HG02885 (cell line): ENCODE data around the gene PTCSC3.

Experiments
- ATAC-seq: cut with Tn5 transposase; IDR thresholded peaks from one replicate; pipeline ENCODE4 v1.9.1; 2021; ENCODE audit warnings: mild to moderate bottlenecking; ENCODE audit not compliant: unreplicated experiment, poor library complexity

Gene PTCSC3

DNA sequence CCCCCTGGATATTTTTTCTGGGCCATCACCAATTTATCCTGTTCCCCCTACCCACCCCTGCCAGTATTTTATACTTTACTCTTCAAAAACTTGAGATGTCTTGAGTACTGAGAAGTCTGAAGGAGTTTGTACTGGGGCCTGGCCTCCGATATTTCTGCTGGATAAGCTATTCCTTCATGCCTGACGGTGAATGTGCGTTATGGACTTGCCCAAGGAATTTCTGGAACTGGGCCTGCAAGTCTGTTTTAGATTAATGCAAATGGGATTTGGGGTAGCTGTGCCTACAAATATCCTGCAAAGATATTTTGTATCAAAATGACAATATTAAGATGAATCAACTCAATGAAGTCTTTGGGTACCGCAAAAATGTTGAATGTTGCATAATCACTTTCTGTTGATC, at the start of gene PTCSC3:
Gene PTCSC3 (minus strand): TSS at position 199 of the 400 bp plus-strand sequence.
- ATAC-seq = no peak

DNA sequence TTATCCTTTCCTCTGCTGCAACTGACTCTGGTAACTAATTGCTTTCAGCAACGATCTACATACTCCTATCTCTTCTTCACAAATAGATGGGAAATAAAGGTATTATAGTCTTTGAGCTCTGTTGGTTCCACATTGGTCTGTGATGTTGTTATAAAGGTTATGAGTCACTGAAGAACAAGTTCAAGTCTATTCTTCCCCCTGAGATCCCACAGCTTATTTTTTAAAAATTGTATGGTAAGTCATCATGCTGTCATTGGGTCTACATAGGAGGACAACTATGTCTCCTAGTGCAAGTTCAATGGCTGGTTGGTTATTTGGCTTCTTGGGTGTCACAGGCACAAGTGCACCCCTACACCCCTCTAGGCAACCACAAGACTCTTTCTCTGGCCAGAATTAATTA, 49.6 kb upstream of the PTCSC3 start:
- no peak for ATAC-seq

DNA sequence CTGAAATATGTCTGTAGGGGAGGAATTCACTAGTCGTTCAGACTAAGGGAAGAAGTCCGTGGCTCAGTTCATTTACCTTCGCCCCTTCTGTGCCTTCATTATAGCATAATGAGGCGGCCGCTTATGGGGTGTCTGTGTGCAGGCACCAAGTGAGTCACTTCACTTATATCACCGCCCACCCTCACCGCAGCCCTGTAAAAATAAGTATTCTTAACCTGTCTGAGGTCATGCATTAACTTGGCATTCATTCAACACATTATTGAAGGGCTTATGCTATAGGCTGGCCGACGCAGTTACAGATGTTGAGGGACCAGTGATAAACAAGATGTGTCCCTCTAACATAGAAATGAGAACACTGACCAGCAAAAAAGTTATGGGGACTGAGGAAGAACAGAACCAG, 47.7 kb upstream of the PTCSC3 start:
- ATAC-seq = no peak

DNA sequence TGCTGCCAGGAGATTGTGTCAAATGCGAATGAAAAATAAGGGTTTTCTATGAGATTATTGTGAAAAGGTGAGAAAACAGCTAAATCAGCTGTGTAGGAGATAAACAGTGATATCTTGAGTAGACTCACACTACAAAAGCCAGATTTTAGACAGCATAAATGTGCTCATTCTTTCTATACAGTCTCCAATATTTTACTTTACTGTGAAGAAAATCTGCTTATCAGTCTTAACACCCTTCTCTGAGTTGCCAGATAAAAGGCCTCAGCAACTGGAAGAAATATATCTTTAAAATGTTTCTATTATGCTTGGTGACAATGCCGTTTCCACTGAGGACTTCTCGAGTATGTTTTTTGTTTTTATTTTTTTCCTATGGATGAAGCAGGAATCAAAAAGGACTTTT, 47.0 kb upstream of the PTCSC3 start:
- no peak for ATAC-seq

DNA sequence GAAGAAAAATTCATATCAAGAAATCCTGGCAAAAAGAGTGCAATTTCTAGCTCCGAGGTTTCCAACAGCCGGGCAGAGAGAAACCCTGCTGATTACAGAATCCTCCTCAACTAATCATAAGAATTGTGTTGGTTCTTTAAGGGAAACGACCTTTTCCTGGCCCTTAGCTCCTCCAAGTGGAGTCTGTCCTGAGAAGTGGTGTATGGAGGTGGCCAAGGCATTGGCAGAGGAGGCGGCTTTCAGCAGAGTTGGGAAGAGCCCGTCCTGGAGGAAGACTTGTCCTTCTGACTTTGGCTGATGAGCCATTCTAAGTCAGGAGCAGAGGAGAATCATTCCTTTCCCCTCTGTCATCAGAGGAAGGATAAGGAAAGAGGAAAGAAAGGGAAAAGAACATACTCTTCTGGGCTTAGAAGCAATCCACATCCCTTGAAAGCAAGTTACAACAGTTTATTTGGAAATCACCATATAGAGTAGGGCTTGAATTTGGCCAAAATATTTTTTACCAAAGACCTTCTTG, 46.5 kb upstream of the PTCSC3 start:
- no peak for ATAC-seq

DNA sequence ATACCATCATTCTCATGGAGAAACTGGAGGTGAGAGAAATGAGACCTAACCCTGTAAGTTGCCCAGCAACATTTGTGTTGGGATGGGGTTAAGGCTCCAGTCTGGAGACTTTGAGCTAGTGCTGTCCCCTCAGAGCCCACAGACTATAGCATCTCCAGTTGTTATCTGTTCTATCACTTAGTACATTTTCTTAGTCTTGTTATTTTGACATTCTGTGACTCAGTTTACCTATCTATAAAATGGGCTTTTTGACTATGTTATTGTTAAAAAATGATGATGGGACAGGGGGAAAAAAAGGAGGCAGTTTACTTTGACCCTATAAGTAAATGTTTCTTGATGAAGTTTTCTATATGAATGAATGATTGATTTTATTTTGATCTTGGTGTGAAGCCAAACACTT, 45.8 kb upstream of the PTCSC3 start:
- no peak for ATAC-seq

DNA sequence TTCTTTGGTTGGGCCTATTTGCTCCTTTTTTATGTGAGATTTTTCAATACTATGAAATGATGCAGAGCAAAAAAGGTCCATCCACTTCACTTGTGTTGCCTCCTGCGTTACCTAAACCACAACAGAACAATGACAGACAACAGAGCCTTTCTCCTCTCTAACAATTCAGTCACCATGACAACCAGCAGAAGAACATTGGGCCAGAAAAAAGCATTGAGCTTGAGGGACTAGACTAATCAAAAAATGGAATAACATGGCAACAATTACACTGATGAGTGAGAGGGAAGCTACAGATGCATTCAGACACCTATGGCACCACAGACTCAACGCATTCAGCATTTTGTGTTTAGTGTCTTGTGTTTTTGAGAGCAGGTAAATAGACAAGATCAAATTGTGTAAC, 44.6 kb upstream of the PTCSC3 start:
- no peak for ATAC-seq

DNA sequence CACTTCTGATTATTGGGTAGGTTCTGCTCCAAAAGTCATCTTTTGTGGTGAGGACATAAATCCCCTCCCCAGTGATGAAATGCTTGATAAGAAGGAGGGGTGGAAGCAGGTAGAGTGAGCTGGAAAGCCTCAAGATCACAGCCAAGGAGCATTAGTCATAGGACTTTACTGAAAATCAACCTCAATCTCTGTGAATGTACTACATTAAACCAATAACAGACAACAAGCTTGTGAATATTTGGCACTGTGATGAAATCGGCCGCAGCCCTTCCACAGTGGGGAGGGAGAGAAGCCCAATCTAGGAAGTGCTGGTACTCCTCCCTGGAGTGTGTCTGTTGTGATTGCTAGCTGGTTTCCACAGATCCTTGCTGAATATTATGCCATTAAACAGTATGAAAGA, 41.2 kb upstream of the PTCSC3 start:
- no peak for ATAC-seq

DNA sequence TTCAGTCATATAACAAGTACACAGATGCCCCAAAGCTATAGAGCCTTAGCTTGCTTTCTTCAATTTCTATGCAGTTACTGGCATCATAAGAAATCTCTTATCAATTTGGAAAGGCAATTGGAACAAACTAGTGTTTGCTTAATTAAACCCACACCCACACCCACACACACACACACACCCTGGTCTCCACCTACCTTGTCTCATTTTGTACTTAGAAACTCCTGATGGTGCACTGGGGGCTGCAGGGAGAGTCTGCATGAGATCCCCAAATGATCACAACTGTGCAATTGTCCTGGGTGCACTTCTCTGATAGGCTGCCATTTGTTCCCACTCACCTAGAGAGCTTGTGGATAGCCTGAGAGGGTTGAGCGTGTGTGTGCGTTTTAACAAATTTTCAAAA, 40.5 kb upstream of the PTCSC3 start:
- ATAC-seq = no peak

DNA sequence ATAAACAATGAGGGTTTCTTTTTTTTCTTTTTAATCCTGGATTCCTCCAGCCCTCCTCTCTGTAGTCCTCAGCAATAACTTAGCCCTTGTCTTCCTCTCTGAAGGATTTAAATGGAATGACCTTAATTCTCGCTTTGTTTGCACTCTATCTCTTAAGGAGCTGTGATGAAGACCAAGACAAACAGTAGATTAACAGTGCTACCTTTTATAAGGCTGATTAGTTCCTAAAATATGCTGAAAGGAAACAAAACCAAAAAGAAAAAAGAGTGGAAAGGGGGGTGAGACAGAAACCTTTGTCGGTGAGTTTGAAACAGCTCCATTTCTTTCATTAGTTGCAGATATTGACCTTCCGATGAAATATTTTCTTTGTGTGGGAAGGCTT, 38.7 kb upstream of the PTCSC3 start:
- no peak for ATAC-seq

DNA sequence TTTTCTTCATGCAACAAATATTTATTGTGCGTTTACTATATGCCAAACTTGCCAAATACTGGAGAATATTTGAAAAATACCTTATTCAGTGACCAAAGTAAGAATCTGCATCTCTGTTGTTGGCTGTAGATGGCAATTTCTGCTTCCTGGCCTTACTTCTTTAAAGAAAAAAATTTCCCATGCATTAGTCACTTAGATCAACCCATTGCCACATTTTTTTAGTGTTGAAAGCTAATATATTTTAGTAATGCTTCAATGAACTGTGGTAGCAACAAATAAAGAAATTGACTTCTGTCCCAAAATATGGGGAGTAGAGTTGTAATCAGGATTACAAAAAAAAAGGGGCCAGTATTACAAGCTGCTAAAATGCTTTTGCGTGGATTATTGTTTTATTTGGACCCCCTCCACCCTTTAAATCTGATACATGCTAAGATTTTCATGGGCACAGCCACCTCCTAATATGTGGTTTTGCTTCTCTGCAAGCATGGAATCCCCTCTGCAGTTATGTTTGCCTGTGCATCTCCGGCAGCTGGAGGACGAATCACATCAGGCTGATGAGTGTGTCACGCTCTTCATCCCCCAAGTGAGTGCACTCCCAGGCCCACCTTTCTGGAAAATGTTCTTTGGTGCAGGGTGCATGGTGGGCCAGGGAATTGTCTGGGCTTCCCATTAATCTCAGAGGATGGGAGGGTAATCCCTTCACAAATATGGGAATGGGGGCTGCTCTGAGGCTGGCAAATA, 38.1 kb upstream of the PTCSC3 start:
- ATAC-seq = no peak

DNA sequence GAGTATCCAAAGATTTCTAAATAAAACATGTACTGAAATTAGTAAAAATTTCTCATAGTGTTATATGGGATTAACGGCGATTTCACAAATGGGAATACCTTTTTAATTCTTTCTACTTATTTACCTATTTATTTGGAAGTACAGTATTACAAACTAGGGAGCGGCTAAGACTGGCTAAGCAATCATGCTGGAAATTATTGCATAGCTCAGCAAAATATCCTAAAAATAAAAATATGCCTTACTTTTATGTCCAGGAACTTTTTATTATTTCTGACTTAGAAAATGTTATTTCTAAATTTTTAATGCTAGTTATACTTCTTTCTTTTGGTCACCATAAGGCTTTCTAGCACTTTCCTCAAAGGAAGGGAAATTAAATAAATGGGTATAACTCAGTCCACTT, 36.5 kb upstream of the PTCSC3 start:
- ATAC-seq = no peak

DNA sequence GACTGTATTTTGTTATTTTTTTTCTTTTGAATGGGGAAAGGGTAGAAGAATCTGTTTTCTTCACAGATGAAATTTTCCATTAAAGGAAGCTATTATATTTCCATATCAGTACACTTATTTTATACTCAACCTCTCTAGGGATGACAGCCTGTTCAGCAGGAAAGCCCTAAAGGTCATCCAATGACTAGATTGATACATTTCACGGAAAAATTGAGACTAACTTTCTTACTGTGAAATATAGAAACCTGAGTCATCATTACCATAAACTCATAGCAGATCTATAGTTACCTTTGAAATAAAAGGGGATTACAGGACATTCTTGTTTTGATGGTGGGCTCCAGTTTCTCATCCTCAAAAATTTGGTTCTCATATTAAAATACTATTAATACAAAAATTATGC, 36.1 kb upstream of the PTCSC3 start:
- no peak for ATAC-seq

DNA sequence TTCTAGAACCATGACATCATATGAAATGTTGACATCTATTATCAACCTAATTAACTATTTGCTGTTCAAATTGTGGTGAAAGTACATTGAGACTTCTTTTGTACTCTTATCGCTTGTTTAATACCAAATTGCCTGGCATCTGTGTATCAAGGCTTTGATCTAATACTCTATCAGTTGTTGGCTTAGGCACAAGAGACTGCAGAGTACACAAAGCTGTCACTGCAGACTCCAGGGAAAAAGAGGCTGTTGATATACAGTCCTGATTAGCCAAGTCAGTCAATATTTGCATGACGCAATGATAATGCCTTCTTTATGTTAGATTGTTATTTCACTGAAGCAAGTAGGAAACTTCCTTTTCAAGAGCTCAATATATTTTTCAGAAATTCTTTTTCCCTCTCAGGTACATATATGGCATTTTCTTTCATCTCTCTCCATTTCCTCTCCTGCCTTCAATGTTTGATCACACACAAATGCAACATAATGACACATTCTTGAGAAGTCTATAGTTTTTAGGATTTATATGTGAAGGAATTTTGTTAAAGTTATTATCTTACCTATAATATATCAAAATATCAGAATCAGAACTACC, 32.3 kb upstream of the PTCSC3 start:
- ATAC-seq = no peak

DNA sequence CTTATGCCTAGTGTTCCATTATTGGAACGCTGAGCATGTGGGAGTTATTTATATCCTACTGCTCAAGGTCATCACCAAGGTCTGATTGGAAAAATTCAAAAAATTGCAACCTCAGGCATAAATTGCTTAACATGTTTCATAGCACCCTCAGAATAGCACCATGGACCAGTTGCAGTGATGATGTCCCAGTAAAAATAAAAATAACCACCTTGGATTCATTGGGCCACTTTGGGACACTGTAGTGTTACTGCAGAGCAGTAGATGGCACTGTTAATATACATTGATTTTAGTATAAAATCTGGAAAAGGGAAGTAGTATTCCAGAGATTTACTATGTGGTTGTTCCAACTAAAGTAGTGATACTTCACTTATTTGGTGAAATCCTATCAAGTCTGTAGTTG, 31.0 kb upstream of the PTCSC3 start:
- no peak for ATAC-seq

DNA sequence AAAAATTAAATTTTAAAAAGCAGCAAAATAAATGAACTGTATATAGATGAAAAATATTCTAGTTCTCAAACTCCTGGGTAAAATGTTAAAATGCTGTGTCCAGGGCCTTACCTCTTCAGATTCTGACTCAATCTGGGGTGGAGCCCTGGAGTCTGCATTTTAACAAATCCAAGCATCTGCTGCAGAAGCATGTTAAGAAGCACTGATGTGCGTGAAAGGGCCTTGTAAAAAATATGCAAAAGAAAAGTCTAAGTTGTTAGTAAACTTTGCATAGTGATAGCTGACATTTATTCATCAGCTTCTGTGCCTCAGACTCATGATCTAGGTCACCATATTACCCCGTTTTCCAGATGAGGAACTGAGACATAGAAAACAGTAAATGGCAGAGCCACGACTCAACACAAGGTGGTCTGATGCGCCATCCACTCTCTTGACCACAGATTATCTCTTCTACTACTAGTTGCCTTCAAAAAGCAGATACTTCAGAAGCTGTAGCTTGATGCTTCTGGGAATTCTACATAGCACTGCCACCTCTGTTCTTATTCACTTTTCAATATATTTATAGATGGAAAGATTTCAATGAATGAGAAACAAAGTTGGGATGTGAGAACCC, 28.0 kb upstream of the PTCSC3 start:
- ATAC-seq = no peak

DNA sequence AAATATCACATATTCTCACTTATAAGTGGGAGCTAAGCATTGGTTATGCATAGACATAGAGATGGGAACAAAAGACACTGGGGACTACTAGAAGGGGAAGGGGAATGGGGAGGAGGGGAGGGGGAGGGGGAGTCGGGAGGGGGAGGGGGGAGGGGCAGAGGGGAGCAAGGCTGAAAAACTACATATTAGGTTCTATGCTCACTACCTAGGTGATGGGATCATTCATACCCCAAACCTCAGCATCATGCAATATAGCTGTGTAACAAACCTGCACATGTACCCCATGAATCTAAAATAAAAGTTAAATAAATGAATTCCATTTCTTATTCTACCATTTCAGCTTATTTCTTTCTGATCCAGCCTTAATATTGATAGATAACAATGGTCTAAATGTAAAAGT, 21.9 kb upstream of the PTCSC3 start:
- ATAC-seq = no peak

DNA sequence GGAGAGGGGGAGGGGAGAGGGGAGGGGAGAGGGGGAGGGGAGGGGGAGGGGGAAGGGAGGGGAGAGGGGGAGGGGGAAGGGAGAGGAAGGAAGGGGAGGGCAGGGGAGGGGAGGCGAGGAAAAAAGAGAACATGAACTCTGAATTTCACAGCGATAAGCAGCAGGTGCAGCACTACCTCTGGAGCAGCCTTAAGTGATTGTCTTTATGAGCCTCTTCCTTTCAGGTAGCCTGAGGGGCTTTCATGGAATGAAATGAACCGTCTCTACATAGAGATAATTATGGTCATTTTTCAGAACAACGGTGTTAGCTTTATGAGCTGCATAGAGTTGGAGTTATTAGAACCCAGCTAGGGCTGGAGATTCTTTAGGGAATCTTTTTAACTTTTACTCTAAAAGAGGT, 18.1 kb upstream of the PTCSC3 start:
- ATAC-seq = no peak

DNA sequence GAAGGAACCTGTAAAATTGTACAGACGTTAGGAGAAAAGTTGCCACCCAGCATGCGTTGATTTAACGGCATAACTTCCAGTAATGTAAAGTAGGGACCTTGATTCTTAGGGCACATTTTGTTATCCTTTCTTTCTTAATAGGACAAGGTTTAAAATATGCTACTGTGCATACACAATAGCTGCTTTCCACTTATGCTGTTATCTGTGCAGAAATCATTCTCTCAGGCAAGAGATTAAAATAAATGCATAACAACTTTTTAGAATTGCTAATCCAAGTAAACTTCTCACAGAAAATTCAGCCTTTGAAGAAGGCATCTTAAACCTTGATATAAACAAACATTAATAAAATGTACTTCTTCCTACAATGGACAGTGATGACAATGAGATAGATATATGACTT, 16.0 kb upstream of the PTCSC3 start:
- no peak for ATAC-seq

DNA sequence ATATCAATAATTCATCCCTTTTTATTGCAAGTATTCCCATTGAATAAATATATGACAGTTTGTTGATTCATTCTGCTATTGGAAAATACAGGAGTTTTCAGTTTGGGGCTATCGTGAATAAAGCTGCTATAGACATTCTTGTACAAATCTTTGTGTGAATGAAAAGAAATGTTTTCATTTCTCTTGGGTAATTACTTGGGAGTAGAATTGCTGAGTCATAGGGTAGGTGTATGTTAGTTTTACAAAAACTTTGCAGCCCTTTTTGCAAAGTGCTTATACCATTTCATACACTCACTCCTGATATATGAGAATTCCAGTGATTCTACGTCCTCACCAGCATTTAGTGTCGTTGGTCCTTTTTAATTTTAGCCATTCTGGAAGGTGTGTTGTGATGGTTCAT, 6.9 kb upstream of the PTCSC3 start:
- ATAC-seq = no peak

DNA sequence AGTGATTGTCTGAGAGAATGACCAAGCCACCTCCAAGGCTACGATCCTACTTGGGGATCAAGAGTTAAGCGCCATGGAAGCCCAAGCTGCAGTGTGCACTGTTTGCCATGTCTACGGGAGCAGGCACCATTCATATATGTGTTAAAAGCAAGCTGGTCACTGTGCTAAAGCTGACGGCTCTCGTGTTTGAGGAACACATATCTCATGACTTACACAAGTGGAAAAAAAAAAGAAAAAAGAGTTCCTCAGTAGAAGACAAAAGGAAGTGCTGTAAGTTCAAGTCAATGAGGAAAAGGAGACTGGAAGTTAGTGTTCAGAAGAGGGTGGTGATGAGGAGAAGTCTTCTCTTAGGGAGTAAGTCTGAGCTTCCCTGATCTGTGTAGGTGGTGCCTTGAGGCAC, 4.9 kb upstream of the PTCSC3 start:
- ATAC-seq = no peak

DNA sequence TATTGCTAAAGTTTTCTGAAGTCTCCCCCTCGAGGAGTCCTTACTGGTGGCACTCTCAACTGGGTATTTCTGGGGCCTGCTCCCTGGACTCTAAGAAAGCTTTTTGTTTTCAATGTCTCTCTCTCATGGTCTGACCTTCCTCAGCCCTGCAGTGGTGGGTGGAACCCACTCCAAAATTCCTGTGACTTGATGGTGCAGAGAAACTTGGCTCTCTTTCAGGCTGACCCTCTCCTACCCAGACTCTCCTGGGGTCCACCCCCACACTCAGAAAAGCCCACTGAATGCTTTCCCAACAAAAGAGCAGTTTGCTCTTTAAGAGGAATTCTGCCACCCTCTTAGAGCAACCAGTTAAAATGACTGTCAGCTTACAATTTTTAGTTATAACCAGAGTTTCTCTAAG, 967 bp upstream of the PTCSC3 start:
- ATAC-seq = no peak
